T-helper 17 cell (primary cell): ENCODE data around the gene TGDS. TPM values are rescaled to one million over a fixed set of nuclear protein-coding genes. Genes with fewer than 3 reads are reported as not detected.

ENCODE experiments used
- ATAC-seq: fragments of 150-1000 bp; cut with Tn5 transposase; 2 replicates; pipeline ENCODE4 v1.10.0; 2021; ENCODE audit warnings: mild to moderate bottlenecking, moderate library complexity
- DNase-seq, 3 donors: peaks; one replicate each; pipeline versions ENCODE4 v3.0.0 to v3.0.0-alpha.2; 2020 to 2021
- H3K9me3 ChIP-seq: one replicate; pipeline ENCODE4 v1.7.0; 2013; ENCODE audit warnings: low read length, mild to moderate bottlenecking; ENCODE audit not compliant: control insufficient read depth, poor library complexity, severe bottlenecking
- H3K27ac Mint-ChIP-seq: one replicate; pipeline ENCODE4 v1.8.0; 2022; ENCODE audit warnings: mild to moderate bottlenecking, moderate library complexity, mixed read lengths
- H3K27me3 Mint-ChIP-seq: one replicate; pipeline ENCODE4 v1.8.0; 2022; ENCODE audit warnings: mixed read lengths
- H3K36me3 Mint-ChIP-seq: one replicate; pipeline ENCODE4 v1.8.0; 2022; ENCODE audit warnings: low read depth, mixed read lengths
- H3K4me1 Mint-ChIP-seq: one replicate; pipeline ENCODE4 v1.8.0; 2022; ENCODE audit warnings: mild to moderate bottlenecking, mixed read lengths
- H3K4me3 Mint-ChIP-seq: one replicate; pipeline ENCODE4 v1.8.0; 2022; ENCODE audit warnings: mild to moderate bottlenecking, moderate library complexity, mixed read lengths
- total RNA-seq, 4 donors: library from RNA in 2 of 4; stranded (reverse) in 2 of 4; gene quantifications; one replicate each; pipeline ENCODE4 v1.2.3 and lab custom pipeline; 2022 to 2026

The TGDS gene
- total RNA-seq, 2 donors from 2014 or later: 5.5 to 5.9 TPM

DNA sequence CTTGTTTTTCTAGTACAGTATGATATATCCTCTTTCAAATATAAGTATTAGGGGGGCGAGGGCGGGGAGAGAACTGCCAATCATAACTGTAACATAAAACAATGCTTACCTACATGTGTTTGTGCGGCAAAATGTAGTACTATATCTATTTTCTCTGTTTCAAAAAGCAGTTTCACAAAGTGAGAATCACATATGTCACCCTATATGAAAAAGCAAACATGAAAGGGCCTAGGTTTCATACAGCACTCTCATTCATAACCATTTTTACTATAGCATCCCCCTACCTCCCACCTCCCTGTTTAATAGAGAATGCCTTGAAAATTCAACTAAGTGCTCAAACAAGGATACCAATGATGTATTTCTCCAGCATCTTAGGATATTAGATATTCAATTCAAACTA, 5.2 kb downstream of the TGDS start:
- Mint-ChIP-seq H3K4me1 (peaks cover 41% of the 10 kb centered on the region), H3K36me3 (peaks cover 17% of the 10 kb centered on the region), H3K4me3 (no peak overlapping the region)

DNA sequence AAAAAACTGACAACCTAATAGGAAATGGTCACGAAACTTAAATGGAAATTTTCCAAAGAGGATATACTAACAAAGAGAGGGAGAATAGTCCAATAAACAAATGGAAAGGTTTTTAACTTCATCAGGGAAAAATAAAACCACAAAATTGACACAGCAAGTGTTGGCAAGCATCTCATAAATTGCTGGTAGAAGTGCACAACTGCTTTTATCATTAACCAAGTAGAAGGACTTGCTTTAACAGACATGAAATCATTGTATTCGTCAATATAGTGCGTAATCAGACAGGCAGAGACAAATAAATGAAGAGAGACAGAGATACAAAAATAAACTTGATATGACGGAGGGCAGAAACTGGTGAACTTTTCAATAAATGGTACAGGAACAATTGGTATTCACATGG, 7.4 kb downstream of the TGDS start:
- no peak overlapping the region for H3K27ac Mint-ChIP-seq
- no peak overlapping the region for H3K4me3 Mint-ChIP-seq
- H3K4me1 Mint-ChIP-seq: peaks cover 28% of the 10 kb centered on the region
- no peak for DNase-seq
- H3K9me3 ChIP-seq: no peaks in the 10 kb centered on the region
- no peak for ATAC-seq
- H3K27me3 Mint-ChIP-seq: no peaks in the 10 kb centered on the region
- peaks cover 12% of the 10 kb centered on the region for H3K36me3 Mint-ChIP-seq

More for the DNA sequence above, 5.2 kb downstream of the TGDS start:
- H3K27ac Mint-ChIP-seq: peak overlapping the region; percentile 56
- no peaks in the 10 kb centered on the region for H3K27me3 Mint-ChIP-seq
- H3K9me3 ChIP-seq: no peaks in the 10 kb centered on the region
- ATAC-seq (no peak), DNase-seq (no peak)

DNA sequence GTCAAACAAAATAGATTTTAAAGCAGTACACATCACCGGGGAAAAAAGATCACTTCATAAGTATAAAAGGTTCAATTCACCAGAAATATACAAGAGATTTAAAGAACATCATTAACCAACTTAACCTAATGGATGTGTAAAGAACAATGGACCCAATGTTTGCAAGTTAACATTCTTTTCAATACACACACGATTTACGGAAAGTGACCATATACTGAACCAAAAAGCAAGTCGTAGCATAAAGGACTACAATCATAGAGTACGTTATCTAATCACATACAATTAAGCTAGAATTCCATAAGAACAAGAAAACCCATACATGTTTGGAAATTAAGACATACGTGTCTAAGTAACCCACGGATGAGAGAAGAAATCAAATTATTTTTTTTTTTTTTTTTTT, 9.6 kb downstream of the TGDS start:
- Mint-ChIP-seq H3K4me3 (no peak overlapping the region), H3K27me3 (no peaks in the 10 kb centered on the region), H3K4me1 (peaks cover 28% of the 10 kb centered on the region), H3K27ac (no peak overlapping the region), H3K36me3 (peaks cover 15% of the 10 kb centered on the region)
- no peak for ATAC-seq
- no peak for DNase-seq
- H3K9me3 ChIP-seq: no peaks in the 10 kb centered on the region

DNA sequence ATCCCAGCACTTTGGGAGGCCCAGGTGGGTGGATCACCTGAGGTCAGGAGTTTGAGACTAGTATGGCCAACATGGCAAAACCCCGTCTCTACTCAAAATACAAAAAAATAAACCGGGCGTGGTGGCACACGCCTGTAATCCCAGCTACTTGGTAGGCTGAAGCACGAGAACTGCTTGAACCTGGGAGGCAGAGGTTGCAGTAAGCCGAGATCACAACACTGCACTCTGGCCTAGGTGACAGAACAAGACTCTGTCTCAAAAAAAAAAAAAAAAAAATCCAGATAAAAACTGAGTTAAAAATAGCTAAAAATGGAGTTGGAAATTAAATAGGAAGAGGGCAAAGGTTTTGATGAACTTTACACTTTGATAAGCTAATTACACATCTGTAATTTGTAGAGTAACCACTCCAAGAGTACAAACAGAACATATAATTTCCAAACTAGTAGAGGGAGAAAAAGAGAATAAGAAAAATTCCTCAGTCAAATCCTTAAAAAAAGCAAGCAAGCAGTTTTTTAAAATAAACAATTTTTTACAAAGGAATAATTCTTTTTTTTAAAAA, 10.3 kb downstream of the TGDS start:
- no peaks in the 10 kb centered on the region for H3K9me3 ChIP-seq
- no peaks in the 10 kb centered on the region for H3K27me3 Mint-ChIP-seq
- ATAC-seq (no peak), DNase-seq (no peak)
- peak overlapping the region; percentile 45 for H3K27ac Mint-ChIP-seq
- H3K36me3 Mint-ChIP-seq: peaks cover 18% of the 10 kb centered on the region
- peaks cover 28% of the 10 kb centered on the region for H3K4me1 Mint-ChIP-seq
- H3K4me3 Mint-ChIP-seq: no peak overlapping the region

DNA sequence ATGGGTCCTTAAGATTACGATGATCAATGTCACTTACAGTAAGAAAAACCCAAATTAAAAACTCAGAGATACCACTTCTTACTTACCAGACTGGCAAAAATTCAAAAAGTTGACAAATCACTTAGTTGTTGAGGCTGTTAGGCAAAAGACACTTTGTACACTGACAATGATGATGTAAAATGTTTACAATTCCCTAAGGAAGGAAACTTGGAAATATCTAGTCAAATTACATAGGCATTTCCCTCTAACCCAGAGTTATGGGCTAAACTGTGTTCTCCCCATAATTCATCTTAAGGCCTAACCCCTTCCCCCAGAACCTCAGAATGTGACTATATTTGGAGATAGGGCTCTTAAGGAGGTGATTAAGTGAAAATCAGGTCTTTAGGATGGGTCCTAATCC, 12.0 kb downstream of the TGDS start:
- DNase-seq (no peak), ATAC-seq (no peak)
- Mint-ChIP-seq H3K4me1 (peaks cover 20% of the 10 kb centered on the region), H3K27ac (peak overlapping the region; percentile 43), H3K4me3 (no peak overlapping the region), H3K36me3 (peaks cover 15% of the 10 kb centered on the region), H3K27me3 (no peaks in the 10 kb centered on the region)
- H3K9me3 ChIP-seq: no peaks in the 10 kb centered on the region

DNA sequence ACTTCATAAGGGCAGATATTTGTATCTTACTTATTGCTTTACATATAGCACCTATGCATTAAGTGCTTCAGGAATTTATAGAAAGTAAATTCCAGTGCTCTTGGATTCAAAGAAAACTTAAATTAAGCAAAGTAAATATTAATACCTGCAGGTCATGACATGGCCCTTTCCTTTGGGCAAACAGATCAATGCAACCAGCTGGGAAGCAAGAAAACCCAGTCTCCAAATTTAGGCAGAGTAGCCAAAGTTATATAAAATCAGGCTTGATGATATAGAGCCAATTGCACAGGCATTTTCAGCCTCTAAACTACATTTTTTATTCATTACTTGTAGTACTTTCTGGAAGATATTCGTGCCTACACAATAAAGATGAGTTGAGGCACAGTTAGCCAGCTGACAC, 16.9 kb downstream of the TGDS start:
- Mint-ChIP-seq H3K4me1 (peaks cover 2% of the 10 kb centered on the region), H3K36me3 (peaks cover 8% of the 10 kb centered on the region), H3K4me3 (no peak overlapping the region), H3K27me3 (no peaks in the 10 kb centered on the region), H3K27ac (no peak overlapping the region)
- ATAC-seq (no peak), DNase-seq (no peak)
- H3K9me3 ChIP-seq: no peaks in the 10 kb centered on the region

DNA sequence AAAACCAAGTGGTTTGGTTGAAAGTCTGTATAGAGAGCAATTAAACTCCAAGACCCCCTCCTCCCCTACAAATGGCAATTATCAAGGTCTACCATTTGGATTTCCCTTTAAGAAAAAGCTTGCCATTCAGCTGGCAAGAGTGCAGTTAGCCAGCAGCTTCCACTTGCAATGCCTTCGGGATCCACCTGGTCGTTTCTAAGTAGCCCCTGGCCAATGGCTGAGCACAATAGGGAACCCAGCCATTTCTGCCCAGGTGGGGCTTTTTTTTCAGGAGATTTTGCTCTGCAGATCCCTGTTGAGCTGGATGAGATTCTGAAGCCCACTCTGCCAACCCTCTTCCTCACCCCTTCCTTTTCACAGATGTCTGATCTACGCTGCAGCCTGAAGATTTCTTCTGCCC, 26.3 kb downstream of the TGDS start:
- peaks cover 6% of the 10 kb centered on the region for H3K4me1 Mint-ChIP-seq
- H3K4me3 Mint-ChIP-seq: no peak overlapping the region
- no peak for DNase-seq
- peaks cover 14% of the 10 kb centered on the region for H3K36me3 Mint-ChIP-seq
- H3K9me3 ChIP-seq: no peaks in the 10 kb centered on the region
- no peaks in the 10 kb centered on the region for H3K27me3 Mint-ChIP-seq
- no peak for ATAC-seq
- no peak overlapping the region for H3K27ac Mint-ChIP-seq

DNA sequence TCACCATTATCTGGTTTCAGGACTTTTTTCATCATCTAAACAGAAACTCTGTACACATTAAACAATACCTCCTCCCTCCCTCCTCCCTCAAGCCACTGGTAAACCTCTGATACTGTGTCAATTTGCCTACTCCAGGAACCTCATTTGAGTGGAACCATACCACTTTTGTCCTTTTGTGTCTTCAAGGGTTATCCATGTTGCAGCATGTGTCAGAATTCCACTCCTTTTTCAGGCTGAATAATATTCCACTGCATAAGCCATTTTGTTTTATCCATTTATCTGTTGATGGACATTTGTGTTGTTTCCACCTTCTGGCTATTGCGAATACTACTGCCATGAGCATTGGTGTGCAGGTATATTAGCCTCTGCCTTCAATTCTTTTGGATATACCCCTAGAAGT, 27.5 kb downstream of the TGDS start:
- no peak overlapping the region for H3K27ac Mint-ChIP-seq
- no peaks in the 10 kb centered on the region for H3K27me3 Mint-ChIP-seq
- H3K9me3 ChIP-seq: no peaks in the 10 kb centered on the region
- no peak for ATAC-seq
- peaks cover 12% of the 10 kb centered on the region for H3K36me3 Mint-ChIP-seq
- H3K4me3 Mint-ChIP-seq: no peak overlapping the region
- H3K4me1 Mint-ChIP-seq: peaks cover 6% of the 10 kb centered on the region
- DNase-seq: no peak

DNA sequence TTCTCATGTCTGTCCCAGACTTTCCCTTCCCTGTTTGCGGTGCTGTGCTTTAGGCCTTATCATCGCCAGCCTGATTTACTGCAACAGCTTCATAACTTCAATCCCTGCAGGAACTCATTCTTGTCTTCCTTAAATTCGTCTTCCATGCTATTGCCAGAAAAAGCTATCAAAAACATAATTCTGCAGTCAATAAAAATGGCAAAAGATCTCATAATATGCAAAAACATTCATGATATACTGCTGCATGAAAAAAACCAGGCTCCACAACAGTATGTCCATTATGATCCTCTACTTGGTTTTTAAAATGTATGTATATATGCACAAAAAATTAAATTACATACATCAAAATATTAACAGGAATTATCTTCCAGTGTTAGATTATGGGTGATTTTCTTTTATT, 28.4 kb downstream of the TGDS start:
- no peaks in the 10 kb centered on the region for H3K9me3 ChIP-seq
- no peaks in the 10 kb centered on the region for H3K27me3 Mint-ChIP-seq
- H3K4me3 Mint-ChIP-seq: no peak overlapping the region
- ATAC-seq (no peak), DNase-seq (no peak)
- H3K27ac Mint-ChIP-seq: no peak overlapping the region
- peaks cover 3% of the 10 kb centered on the region for H3K4me1 Mint-ChIP-seq
- H3K36me3 Mint-ChIP-seq: peaks cover 9% of the 10 kb centered on the region

DNA sequence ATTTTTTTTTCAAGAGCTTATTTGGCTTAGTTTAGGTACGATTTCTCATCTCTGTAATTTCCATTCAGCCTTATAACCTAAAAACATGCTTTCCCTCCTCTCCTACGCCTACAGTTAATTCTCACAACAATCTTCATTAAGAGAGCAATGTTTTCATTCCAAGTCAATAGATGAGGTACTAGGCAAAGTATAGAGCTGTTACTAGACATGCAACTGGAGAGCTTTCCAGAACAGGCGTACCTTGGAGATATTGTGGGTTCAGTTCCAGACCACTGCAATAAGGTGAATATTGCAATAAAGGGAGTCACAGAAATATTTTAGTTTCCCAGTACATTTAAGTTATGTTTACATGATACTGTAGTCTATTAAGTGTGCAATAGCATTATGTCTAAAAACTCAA, 34.8 kb downstream of the TGDS start:
- Mint-ChIP-seq H3K4me3 (no peak overlapping the region), H3K27me3 (no peaks in the 10 kb centered on the region), H3K36me3 (peaks cover 4% of the 10 kb centered on the region), H3K4me1 (peaks cover 8% of the 10 kb centered on the region), H3K27ac (no peak overlapping the region)
- ATAC-seq (no peak), DNase-seq (no peak)
- H3K9me3 ChIP-seq: no peaks in the 10 kb centered on the region

DNA sequence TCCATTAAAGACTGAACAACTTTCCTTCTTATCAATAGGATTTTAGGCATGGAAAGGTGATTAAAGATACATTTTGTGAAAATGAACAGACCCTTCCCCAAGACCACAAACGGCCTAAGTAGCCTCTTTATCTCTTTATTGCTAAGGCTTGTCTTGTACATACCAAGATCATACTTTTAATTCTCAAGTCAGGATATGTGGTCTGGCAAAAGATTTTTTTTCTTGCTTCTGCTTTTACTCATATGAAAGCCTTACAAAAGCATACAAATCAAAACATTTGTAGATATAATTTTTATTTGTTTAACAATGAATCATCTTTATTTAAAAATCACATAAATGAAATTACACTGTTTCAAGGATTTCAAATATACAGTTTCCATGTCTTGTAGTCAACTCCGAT, 35.8 kb downstream of the TGDS start:
- Mint-ChIP-seq H3K36me3 (peaks cover 4% of the 10 kb centered on the region), H3K4me1 (peaks cover 8% of the 10 kb centered on the region), H3K27ac (peak overlapping the region; percentile 32), H3K27me3 (no peaks in the 10 kb centered on the region), H3K4me3 (no peak overlapping the region)
- DNase-seq: no peak
- ATAC-seq: no peak
- no peaks in the 10 kb centered on the region for H3K9me3 ChIP-seq

DNA sequence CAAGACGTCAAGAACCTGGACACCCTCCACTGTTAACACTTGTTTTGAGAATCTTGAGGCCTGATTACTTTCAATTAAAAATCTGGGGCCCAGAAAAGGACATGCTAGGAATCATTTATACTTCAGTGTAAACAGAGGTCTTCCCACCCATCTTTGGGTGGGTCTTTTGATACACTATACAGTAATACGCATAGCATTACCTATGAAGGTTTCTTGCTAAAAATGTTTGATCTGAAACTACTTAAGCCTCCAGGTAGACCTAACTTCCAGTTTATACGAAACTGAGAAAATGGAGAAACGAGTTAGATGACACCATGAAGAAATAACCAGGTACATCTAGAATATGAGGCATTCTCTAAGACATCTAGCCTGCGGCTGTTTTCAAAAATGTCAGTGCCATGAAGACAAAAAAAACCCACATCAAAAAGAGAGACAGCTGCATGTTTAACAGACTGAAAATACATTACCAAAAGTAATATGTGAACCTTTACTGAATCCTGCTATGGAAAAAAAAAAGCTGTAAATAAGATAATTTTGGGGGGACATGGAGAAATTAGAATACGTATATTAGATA, 36.6 kb downstream of the TGDS start:
- no peak for ATAC-seq

DNA sequence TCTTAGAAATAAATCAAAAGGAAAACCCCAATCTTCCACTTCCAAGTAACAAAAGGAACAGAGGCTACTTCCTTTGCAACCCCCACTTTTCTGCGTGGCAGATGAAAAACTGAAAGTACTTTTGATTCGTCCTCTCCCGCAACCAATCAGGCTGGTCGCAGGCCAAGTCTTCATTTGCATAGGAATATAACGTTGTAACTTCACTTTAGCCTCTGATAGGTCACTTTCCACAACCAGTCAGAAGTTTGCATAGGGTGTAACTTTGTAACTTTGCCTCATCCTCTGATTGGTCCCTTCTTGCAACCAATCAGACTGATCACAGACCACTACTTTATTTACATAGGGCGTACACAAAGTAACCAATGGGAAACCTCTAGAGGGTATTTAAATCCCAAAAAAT, 37.2 kb downstream of the TGDS start:
- H3K4me3 Mint-ChIP-seq: no peak overlapping the region
- no peaks in the 10 kb centered on the region for H3K27me3 Mint-ChIP-seq
- H3K27ac Mint-ChIP-seq: no peak overlapping the region
- ATAC-seq (peak; percentile 54), DNase-seq (no peak)
- peaks cover 8% of the 10 kb centered on the region for H3K4me1 Mint-ChIP-seq
- no peaks in the 10 kb centered on the region for H3K9me3 ChIP-seq
- H3K36me3 Mint-ChIP-seq: peaks cover 4% of the 10 kb centered on the region

More for the DNA sequence above, 36.6 kb downstream of the TGDS start:
- DNase-seq: no peak
- H3K4me3 Mint-ChIP-seq: no peak overlapping the region
- H3K27me3 Mint-ChIP-seq: no peaks in the 10 kb centered on the region
- peaks cover 8% of the 10 kb centered on the region for H3K4me1 Mint-ChIP-seq
- H3K9me3 ChIP-seq: no peaks in the 10 kb centered on the region
- peaks cover 4% of the 10 kb centered on the region for H3K36me3 Mint-ChIP-seq
- no peak overlapping the region for H3K27ac Mint-ChIP-seq

DNA sequence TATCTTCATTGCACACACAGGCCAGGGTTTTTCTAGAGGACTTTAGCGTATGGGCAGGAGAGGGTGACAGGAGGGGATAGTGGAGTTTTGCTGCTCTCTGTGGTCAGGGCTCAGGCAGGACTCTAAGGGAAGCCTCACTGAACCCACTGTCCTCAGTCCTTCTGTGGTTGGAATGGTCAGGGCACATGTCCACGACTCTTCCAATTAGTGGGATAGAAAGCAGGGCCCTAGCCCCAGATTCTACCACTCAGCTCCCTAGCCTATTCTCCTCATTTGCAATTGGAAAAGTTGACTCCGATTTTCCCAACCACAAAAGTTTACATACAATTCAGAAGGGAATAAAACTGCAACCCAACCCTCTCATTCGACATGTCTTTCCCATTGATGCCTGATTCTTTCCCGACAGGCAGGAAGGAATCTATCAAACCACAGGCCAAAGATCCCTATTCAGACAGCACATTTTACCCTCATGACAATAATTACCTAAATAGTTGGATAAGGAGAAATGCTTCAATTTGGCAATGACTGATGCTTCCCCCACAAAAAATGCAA, 38.2 kb downstream of the TGDS start:
- no peak overlapping the region for H3K4me3 Mint-ChIP-seq
- DNase-seq (no peak), ATAC-seq (no peak)
- no peaks in the 10 kb centered on the region for H3K9me3 ChIP-seq
- peaks cover 8% of the 10 kb centered on the region for H3K4me1 Mint-ChIP-seq
- H3K36me3 Mint-ChIP-seq: peaks cover 2% of the 10 kb centered on the region
- H3K27ac Mint-ChIP-seq: no peak overlapping the region
- H3K27me3 Mint-ChIP-seq: no peaks in the 10 kb centered on the region
